Gastrocnemius medialis (tissue), 4 donors: ENCODE measurements around the gene VN1R5. TPM values are rescaled to one million over a fixed set of nuclear protein-coding genes. Genes with fewer than 3 reads are reported as not detected.
"Not testable (repeated sequence)": the region's sequence is repeated elsewhere in the genome, so short reads cannot be mapped to it uniquely, and the experiment has no call there.

Experiments used
- ATAC-seq, 2 donors: fragments of 150-250 bp; one replicate each; pipeline ENCODE4 v1.9.1; 2016
- DNase-seq, 2 donors: peaks; one replicate each; pipeline ENCODE4 v3.0.0-alpha.2; 2019
- H3K27ac ChIP-seq, 4 donors: fragments of 200-600 bp; sonication (generic); 1 replicate in 1 of 4; 2 replicates in 3 of 4; pipeline ENCODE4 v1.5.1; 2016 to 2018; ENCODE audit warnings: mild to moderate bottlenecking in 2 of 4, moderate library complexity in 1 of 4
- H3K27me3 ChIP-seq, 3 donors: fragments of 200-600 bp; sonication (generic) in 2 of 3; 1 replicate in 1 of 3; 2 replicates in 2 of 3; pipeline versions ENCODE4 v1.5.1 to v1.6.0; 2016 to 2019; ENCODE audit warnings: mild to moderate bottlenecking in 1 of 3, moderate library complexity in 1 of 3
- H3K36me3 ChIP-seq, 2 donors: fragments of 200-600 bp; sonication (generic) in 1 of 2; one replicate each; pipeline ENCODE4 v1.5.1; 2017 to 2018
- H3K4me1 ChIP-seq, 2 donors: fragments of 200-600 bp; sonication (generic) in 1 of 2; one replicate each; pipeline ENCODE4 v1.5.1; 2016 to 2017; ENCODE audit warnings: mild to moderate bottlenecking in 2 of 2
- H3K4me3 ChIP-seq, 4 donors: fragments of 200-600 bp; sonication (generic) in 3 of 4; 1 replicate in 1 of 4; 2 replicates in 3 of 4; pipeline ENCODE4 v1.5.1; 2016 to 2019; ENCODE audit warnings: mild to moderate bottlenecking in 2 of 4
- H3K9me3 ChIP-seq, 3 donors: fragments of 200-600 bp; sonication (generic) in 2 of 3; 1 replicate in 1 of 3; 2 replicates in 2 of 3; pipeline ENCODE4 v1.5.1; 2016 to 2019
- CTCF ChIP-seq, 5 experiments: fragments of 450-650 bp in 3 of 5; fragments of 200-600 bp in 2 of 5; sonication (generic) in 2 of 5; IDR thresholded peaks in 4 of 5; conservative IDR thresholded peaks in 1 of 5; 1 replicate in 4 of 5; 2 replicates in 1 of 5; pipeline ENCODE4 v1.5.1; 2016 to 2019; ENCODE audit warnings: antibody characterized with exemption in 5 of 5, mild to moderate bottlenecking in 3 of 5, moderate library complexity in 3 of 5
- POLR2A ChIP-seq, 2 donors: fragments of 450-650 bp; IDR thresholded peaks; one replicate each; pipeline ENCODE4 v1.6.1; 2017; ENCODE audit warnings: antibody characterized with exemption in 2 of 2, mild to moderate bottlenecking in 2 of 2, moderate library complexity in 2 of 2
- in situ Hi-C, 4 donors: fragments of 200-750 bp; cut with MboI; loops; one replicate each; pipeline versions ENCODE4 v1.15.0 to v1.8.0; 2017; ENCODE audit warnings: low sequenced_read_pairs in 4 of 4
- intact Hi-C: fragments of 100-400 bp; cut with DNase I; formaldehyde crosslinking; loops from one replicate; pipeline ENCODE4 v1.15.1; 2023; ENCODE audit warnings: low total_unique reads
- total RNA-seq, 4 donors: library from RNA; depleted of rRNA; stranded (reverse); fragments of >200 nt; gene quantifications; one replicate each; pipeline versions ENCODE4 v1.1.0 to v1.2.3, GENCODE V29; 2016

Gene VN1R5
- total RNA-seq, 4 donors from 2014 or later, result not detected

GRCh38 chr1:247281001-247281574 is 25.2 kb downstream of the VN1R5 start:
- intact Hi-C loops (no loop called here), in situ Hi-C loops (no loop called here)
- ATAC-seq (no peak), DNase-seq (no peak)
- no peak overlapping the region for H3K4me3 ChIP-seq
- no peaks in the 10 kb centered on the region for H3K4me1 ChIP-seq
- no peaks in the 10 kb centered on the region for H3K9me3 ChIP-seq
- H3K27ac ChIP-seq, result no peak overlapping the region
- TF ChIP-seq POLR2A (IDR thresholded peaks at IDR 0.05) (no peak), CTCF (IDR thresholded peaks at IDR 0.05 in 4 of 5, conservative IDR thresholded peaks at IDR 0.05 in 1 of 5) (no peak)
- H3K27me3 ChIP-seq, result no peaks in the 10 kb centered on the region
- H3K36me3 ChIP-seq, result no peaks in the 10 kb centered on the region

- H3K27ac ChIP-seq, result no peak overlapping the region
- intact Hi-C loops, result no loop called here
Observed at GRCh38 chr1:247286134-247286670, 30.3 kb downstream of the VN1R5 start.

GRCh38 chr1:247287460-247287859 is 31.6 kb downstream of the VN1R5 start:
- no peaks in the 10 kb centered on the region for H3K36me3 ChIP-seq
- intact Hi-C loops (no loop called here), in situ Hi-C loops (no loop called here)
- no peak overlapping the region for H3K4me3 ChIP-seq
- no peak overlapping the region for H3K27ac ChIP-seq
- no peaks in the 10 kb centered on the region for H3K27me3 ChIP-seq
- H3K9me3 ChIP-seq, result no peaks in the 10 kb centered on the region
- TF ChIP-seq CTCF (IDR thresholded peaks at IDR 0.05 in 4 of 5, conservative IDR thresholded peaks at IDR 0.05 in 1 of 5) (no peak), POLR2A (IDR thresholded peaks at IDR 0.05) (no peak)
- no peaks in the 10 kb centered on the region for H3K4me1 ChIP-seq
- no peak for ATAC-seq
- no peak for DNase-seq

More at GRCh38 chr1:247286134-247286670, 30.3 kb downstream of the VN1R5 start:
- no peaks in the 10 kb centered on the region for H3K4me1 ChIP-seq
- no peaks in the 10 kb centered on the region for H3K9me3 ChIP-seq
- no peaks in the 10 kb centered on the region for H3K27me3 ChIP-seq
- H3K36me3 ChIP-seq, result no peaks in the 10 kb centered on the region
- in situ Hi-C loops, result no loop called here
- no peak for DNase-seq
- H3K4me3 ChIP-seq, result no peak overlapping the region
- TF ChIP-seq POLR2A (IDR thresholded peaks at IDR 0.05) (no peak), CTCF (IDR thresholded peaks at IDR 0.05 in 4 of 5, conservative IDR thresholded peaks at IDR 0.05 in 1 of 5) (no peak)
- no peak for ATAC-seq

GRCh38 chr1:247288341-247288740 is 32.5 kb downstream of the VN1R5 start:
- Histone ChIP-seq H3K4me1 (no peaks in the 10 kb centered on the region), H3K9me3 (no peaks in the 10 kb centered on the region), H3K27me3 (no peaks in the 10 kb centered on the region), H3K27ac (no peak overlapping the region), H3K36me3 (no peaks in the 10 kb centered on the region), H3K4me3 (no peak overlapping the region)
- in situ Hi-C loops, result no loop called here
- DNase-seq (no peak), ATAC-seq (no peak)
- TF ChIP-seq POLR2A (IDR thresholded peaks at IDR 0.05) (no peak), CTCF (IDR thresholded peaks at IDR 0.05 in 4 of 5, conservative IDR thresholded peaks at IDR 0.05 in 1 of 5) (no peak)
- intact Hi-C loops, result no loop called here

GRCh38 chr1:247289274-247289892 is 33.5 kb downstream of the VN1R5 start:
- intact Hi-C loops, H3K4me1 ChIP-seq, H3K9me3 ChIP-seq, H3K27me3 ChIP-seq, ATAC-seq, H3K4me3 ChIP-seq, in situ Hi-C loops, H3K27ac ChIP-seq, DNase-seq, H3K36me3 ChIP-seq: not testable (repeated sequence)
